Ovary (tissue), 3 donors: Measurements from ENCODE around the gene ALCAM.

ENCODE experiments used
- CTCF ChIP-seq, 3 donors: fragments of 450-650 bp in 2 of 3; fragments of 200-600 bp in 1 of 3; IDR thresholded peaks; one replicate each; pipeline versions ENCODE4 v1.5.1 to v1.8.0; 2016 to 2022; ENCODE audit warnings: antibody characterized with exemption in 3 of 3, mild to moderate bottlenecking in 1 of 3
- EP300 ChIP-seq: sonication (generic); formaldehyde crosslinking; IDR thresholded peaks from one replicate; pipeline ENCODE4 v1.6.1; 2017; ENCODE audit warnings: antibody characterized with exemption
- POLR2A ChIP-seq: fragments of 450-650 bp; IDR thresholded peaks from one replicate; pipeline ENCODE4 v1.6.1; 2017; ENCODE audit warnings: antibody characterized with exemption, mild to moderate bottlenecking, moderate library complexity
- donor health status: DM: no; HTN: no; CAD: no.

- TF ChIP-seq CTCF (IDR thresholded peaks at IDR 0.05) = no peak
- TF ChIP-seq EP300 = no peak
- TF ChIP-seq POLR2A = no peak
Measured at GRCh38 chr3:105502333-105502732, 135.6 kb downstream of the ALCAM start.
